Thyroid gland (tissue), 4 donors: Measurements from ENCODE around the gene CAPN10.

Experiments
- CTCF ChIP-seq, 6 experiments: fragments of 200-600 bp in 3 of 6; fragments of 450-650 bp in 3 of 6; sonication (generic) in 3 of 6; IDR thresholded peaks; one replicate each; pipeline ENCODE4 v1.5.1; 2016 to 2019; ENCODE audit warnings: antibody characterized with exemption in 6 of 6, mild to moderate bottlenecking in 2 of 6, inconsistent platforms in 1 of 6, moderate library complexity in 1 of 6
- POLR2A ChIP-seq, 2 donors: fragments of 450-650 bp; IDR thresholded peaks; one replicate each; pipeline ENCODE4 v1.6.1; 2017; ENCODE audit warnings: antibody characterized with exemption in 2 of 2, mild to moderate bottlenecking in 2 of 2, moderate library complexity in 1 of 2

GRCh38 chr2:240581811-240582210, 4.7 kb upstream of the CAPN10 start:
- TF ChIP-seq CTCF (IDR thresholded peaks at IDR 0.05) (no peak), POLR2A (IDR thresholded peaks at IDR 0.05) (no peak)
